ENCODE measurements around the gene GAA. TPM values are rescaled to one million over a fixed set of nuclear protein-coding genes. Genes with fewer than 3 reads are reported as not detected.

GAA gene
- total RNA-seq, 1 experiment from 2014 or later, result 131 TPM

DNA sequence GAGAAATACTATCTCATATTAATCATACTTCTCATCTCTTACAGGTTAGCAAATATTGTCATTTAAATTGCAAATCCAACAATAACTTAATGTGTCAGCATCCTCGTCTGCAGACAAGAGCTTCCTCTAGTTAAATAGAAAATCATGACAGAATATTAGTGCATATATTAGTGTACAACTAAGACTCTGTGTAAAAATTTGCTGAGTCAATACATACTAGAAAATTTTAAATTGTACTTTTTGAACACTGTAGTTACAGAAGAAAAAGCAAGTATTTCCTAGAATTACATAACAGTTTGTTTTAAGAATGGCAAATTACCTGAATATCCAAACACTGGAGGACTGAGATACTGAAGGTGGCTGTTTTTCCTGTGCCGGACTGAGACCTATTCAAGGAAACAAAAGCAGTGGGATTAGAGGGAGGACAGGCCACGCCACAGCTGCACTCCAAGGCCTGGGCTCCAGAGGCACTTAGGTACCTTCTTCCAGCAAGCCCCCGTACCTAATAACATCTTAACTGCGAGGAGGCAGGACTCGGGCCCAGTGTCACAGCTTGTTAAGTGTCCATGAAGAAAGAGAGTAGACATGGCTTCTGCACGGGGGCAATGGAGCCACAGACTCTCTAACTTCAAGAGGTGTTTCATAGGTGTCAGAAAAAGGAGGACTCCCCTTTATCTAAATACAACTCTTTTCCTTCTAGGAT lies 40.2 kb downstream of the GAA start (continued):
- TF ChIP-seq, protein P1, sequence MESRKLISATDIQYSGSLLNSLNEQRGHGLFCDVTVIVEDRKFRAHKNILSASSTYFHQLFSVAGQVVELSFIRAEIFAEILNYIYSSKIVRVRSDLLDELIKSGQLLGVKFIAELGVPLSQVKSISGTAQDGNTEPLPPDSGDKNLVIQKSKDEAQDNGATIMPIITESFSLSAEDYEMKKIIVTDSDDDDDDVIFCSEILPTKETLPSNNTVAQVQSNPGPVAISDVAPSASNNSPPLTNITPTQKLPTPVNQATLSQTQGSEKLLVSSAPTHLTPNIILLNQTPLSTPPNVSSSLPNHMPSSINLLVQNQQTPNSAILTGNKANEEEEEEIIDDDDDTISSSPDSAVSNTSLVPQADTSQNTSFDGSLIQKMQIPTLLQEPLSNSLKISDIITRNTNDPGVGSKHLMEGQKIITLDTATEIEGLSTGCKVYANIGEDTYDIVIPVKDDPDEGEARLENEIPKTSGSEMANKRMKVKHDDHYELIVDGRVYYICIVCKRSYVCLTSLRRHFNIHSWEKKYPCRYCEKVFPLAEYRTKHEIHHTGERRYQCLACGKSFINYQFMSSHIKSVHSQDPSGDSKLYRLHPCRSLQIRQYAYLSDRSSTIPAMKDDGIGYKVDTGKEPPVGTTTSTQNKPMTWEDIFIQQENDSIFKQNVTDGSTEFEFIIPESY (IDR thresholded peaks at IDR 0.05; ENCODE audit: extremely low read depth, insufficient replicate concordance, low read length), result no peak
- TF ChIP-seq SRF (IDR thresholded peaks at IDR 0.05; ENCODE audit: low read depth), result no peak
- TF ChIP-seq YY1 (IDR thresholded peaks at IDR 0.05; ENCODE audit: extremely low read depth, insufficient replicate concordance, low read depth, low read length), result no peak

DNA sequence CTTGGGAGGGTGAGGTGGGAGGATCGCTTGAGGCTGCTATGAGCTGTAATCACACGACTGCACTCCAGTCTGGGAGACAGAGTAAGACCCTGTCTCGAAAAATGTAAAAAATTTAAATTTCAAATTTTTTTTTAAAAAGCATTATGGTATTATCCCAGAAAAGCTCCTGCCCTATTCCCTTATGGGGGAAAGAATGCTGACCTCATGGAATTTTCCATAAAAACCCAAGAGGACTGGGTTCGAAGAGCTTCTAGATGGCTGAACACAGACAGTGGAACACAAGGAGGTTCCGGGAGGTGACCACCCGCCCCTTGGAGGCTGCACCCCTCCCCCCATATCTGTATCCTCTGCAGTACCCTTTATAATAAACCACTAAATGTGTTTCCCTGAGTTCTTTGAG lies 41.5 kb downstream of the GAA start:
- Histone ChIP-seq H3K9me2 (ENCODE audit: insufficient read depth) (no peaks in the 10 kb centered on the region), H3K36me3 (ENCODE audit: control insufficient read depth in 1 of 2, insufficient read depth in 2 of 2, low read length in 2 of 2) (peaks cover 68 to 73% of the 10 kb centered on the region in 2 experiments), H3K4me2 (ENCODE audit: low read length) (no peak overlapping the region), H3K27ac (ENCODE audit: low read depth, low read length) (no peak overlapping the region), H3K4me3 (replicated peaks in 1 of 2; ENCODE audit: low read depth in 1 of 2, low read length in 2 of 2) (no peak overlapping the region), H3K79me2 (ENCODE audit: insufficient read depth, low read length) (peaks cover 91% of the 10 kb centered on the region), H4K20me1 (ENCODE audit: insufficient read depth) (peaks cover 27% of the 10 kb centered on the region; the same call in 1 of the 2 replicates), H2AFZ (ENCODE audit: low read depth, low read length, poor library complexity, severe bottlenecking) (no peak overlapping the region), H3K4me1 (ENCODE audit: control insufficient read depth in 1 of 2, insufficient read depth in 2 of 2, low read length in 2 of 2) (peaks cover 12 to 13% of the 10 kb centered on the region in 2 experiments), H3K9me3 (ENCODE audit: control insufficient read depth in 1 of 2, insufficient read depth in 1 of 2, low read depth in 1 of 2, low read length in 2 of 2) (no peaks in the 10 kb centered on the region), H3K9ac (ENCODE audit: low read length) (no peak overlapping the region), H3K27me3 (ENCODE audit: insufficient read depth, low read length) (no peaks in the 10 kb centered on the region)
- ChIA-PET RAD21 (ENCODE audit: low non-redundant PET in 1 of 2, low total read pairs in 2 of 2, uncharacterized antibody in 2 of 2, unreplicated experiment in 2 of 2) (no interaction called here), CTCF (interaction anchor here (1.0 to 1.4 kb wide), 2 partner anchors 19 to 41 kb away, joined by 3 read pairs; partner anchors contain the start of gene GAA), POLR2A (interaction anchor here (1.3 to 1.6 kb wide), 2 partner anchors 9 to 19 kb away, joined by 3 to 5 read pairs; no protein-coding TSS in a partner anchor)
- no TSS peak for BruUV-seq (replicated peaks)
- no peak for ATAC-seq
- no peak for DNase-seq (ENCODE audit: low read depth, low spot score)
- intact Hi-C loops (cut with micrococcal nuclease), result no loop called here
- no peak for TF ChIP-seq CBX3 (IDR thresholded peaks at IDR 0.05; ENCODE audit: low read depth)
- TF ChIP-seq EGR1 (IDR thresholded peaks at IDR 0.05; ENCODE audit: low read depth), result no peak
- TF ChIP-seq, protein P1 (IDR thresholded peaks at IDR 0.05; ENCODE audit: extremely low read depth, insufficient replicate concordance, low read length), result no peak
- TF ChIP-seq FOSL1 (IDR thresholded peaks at IDR 0.05; ENCODE audit: low read depth), result no peak
- no peak for TF ChIP-seq CEBPB (IDR thresholded peaks at IDR 0.05; ENCODE audit: low read depth)
- TF ChIP-seq POLR2A (IDR thresholded peaks at IDR 0.05; ENCODE audit: borderline replicate concordance, extremely low read depth, insufficient read depth, insufficient read length), result no peak
- TF ChIP-seq, protein P2, sequence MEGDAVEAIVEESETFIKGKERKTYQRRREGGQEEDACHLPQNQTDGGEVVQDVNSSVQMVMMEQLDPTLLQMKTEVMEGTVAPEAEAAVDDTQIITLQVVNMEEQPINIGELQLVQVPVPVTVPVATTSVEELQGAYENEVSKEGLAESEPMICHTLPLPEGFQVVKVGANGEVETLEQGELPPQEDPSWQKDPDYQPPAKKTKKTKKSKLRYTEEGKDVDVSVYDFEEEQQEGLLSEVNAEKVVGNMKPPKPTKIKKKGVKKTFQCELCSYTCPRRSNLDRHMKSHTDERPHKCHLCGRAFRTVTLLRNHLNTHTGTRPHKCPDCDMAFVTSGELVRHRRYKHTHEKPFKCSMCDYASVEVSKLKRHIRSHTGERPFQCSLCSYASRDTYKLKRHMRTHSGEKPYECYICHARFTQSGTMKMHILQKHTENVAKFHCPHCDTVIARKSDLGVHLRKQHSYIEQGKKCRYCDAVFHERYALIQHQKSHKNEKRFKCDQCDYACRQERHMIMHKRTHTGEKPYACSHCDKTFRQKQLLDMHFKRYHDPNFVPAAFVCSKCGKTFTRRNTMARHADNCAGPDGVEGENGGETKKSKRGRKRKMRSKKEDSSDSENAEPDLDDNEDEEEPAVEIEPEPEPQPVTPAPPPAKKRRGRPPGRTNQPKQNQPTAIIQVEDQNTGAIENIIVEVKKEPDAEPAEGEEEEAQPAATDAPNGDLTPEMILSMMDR (IDR thresholded peaks at IDR 0.05 in 2 of 3, conservative IDR thresholded peaks at IDR 0.05 in 1 of 3; ENCODE audit: borderline replicate concordance in 1 of 3, insufficient read depth in 1 of 3, low read depth in 2 of 3, low read length in 2 of 3), result no peak
- no peak for TF ChIP-seq ZFX (IDR thresholded peaks at IDR 0.05)
- TF ChIP-seq RAD21 (IDR thresholded peaks at IDR 0.05; ENCODE audit: low read depth), result no peak
- TF ChIP-seq, protein P3, sequence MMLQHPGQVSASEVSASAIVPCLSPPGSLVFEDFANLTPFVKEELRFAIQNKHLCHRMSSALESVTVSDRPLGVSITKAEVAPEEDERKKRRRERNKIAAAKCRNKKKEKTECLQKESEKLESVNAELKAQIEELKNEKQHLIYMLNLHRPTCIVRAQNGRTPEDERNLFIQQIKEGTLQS (IDR thresholded peaks at IDR 0.05), result no peak
- TF ChIP-seq, protein P4, sequence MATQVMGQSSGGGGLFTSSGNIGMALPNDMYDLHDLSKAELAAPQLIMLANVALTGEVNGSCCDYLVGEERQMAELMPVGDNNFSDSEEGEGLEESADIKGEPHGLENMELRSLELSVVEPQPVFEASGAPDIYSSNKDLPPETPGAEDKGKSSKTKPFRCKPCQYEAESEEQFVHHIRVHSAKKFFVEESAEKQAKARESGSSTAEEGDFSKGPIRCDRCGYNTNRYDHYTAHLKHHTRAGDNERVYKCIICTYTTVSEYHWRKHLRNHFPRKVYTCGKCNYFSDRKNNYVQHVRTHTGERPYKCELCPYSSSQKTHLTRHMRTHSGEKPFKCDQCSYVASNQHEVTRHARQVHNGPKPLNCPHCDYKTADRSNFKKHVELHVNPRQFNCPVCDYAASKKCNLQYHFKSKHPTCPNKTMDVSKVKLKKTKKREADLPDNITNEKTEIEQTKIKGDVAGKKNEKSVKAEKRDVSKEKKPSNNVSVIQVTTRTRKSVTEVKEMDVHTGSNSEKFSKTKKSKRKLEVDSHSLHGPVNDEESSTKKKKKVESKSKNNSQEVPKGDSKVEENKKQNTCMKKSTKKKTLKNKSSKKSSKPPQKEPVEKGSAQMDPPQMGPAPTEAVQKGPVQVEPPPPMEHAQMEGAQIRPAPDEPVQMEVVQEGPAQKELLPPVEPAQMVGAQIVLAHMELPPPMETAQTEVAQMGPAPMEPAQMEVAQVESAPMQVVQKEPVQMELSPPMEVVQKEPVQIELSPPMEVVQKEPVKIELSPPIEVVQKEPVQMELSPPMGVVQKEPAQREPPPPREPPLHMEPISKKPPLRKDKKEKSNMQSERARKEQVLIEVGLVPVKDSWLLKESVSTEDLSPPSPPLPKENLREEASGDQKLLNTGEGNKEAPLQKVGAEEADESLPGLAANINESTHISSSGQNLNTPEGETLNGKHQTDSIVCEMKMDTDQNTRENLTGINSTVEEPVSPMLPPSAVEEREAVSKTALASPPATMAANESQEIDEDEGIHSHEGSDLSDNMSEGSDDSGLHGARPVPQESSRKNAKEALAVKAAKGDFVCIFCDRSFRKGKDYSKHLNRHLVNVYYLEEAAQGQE (IDR thresholded peaks at IDR 0.05; ENCODE audit: low read depth), result no peak

Measured in HCT116 (cell line).